ENCODE results near the gene ETFRF1.

ETFRF1 gene

GRCh38 chr12:25195056-25195971, at the start of gene ETFRF1, which contains the start of gene DNAI7:
TSS of gene ETFRF1 (plus strand) at chr12:25195237. CDS start at chr12:25203957, 8,720 bp downstream.
TSS of gene DNAI7 (minus strand) at chr12:25195160. CDS start at chr12:25195078, 82 bp downstream.
- DNase-seq, result peak; percentile 99

- DNase-seq, result no peak
Measured at GRCh38 chr12:25146686-25147085, 48.4 kb upstream of the ETFRF1 start.

GRCh38 chr12:25151476-25151875, 43.6 kb upstream of the ETFRF1 start:
- DNase-seq, result peak; percentile 39

GRCh38 chr12:25152055-25152454, 43.0 kb upstream of the ETFRF1 start:
- no peak for DNase-seq

- DNase-seq, result peak; percentile 39
Measured at GRCh38 chr12:25155022-25155576, 39.9 kb upstream of the ETFRF1 start.

- no peak for DNase-seq
Measured at GRCh38 chr12:25156061-25156460, 39.0 kb upstream of the ETFRF1 start.

- no peak for DNase-seq
Measured at GRCh38 chr12:25162866-25163265, 32.2 kb upstream of the ETFRF1 start.

- DNase-seq, result no peak
Measured at GRCh38 chr12:25182765-25183164, 12.3 kb upstream of the ETFRF1 start.

GRCh38 chr12:25184132-25184531, 10.9 kb upstream of the ETFRF1 start:
- no peak for DNase-seq

GRCh38 chr12:25186038-25186787, 8.8 kb upstream of the ETFRF1 start:
- DNase-seq, result no peak

- no peak for DNase-seq
Measured at GRCh38 chr12:25186788-25187402, 8.1 kb upstream of the ETFRF1 start.

- DNase-seq, result no peak
Measured at GRCh38 chr12:25187781-25188180, 7.3 kb upstream of the ETFRF1 start.

GRCh38 chr12:25189656-25190055, 5.4 kb upstream of the ETFRF1 start:
- no peak for DNase-seq

- no peak for DNase-seq
Measured at GRCh38 chr12:25190793-25191192, 4.2 kb upstream of the ETFRF1 start.

GRCh38 chr12:25194214-25194613, 823 bp upstream of the ETFRF1 start:
- no peak for DNase-seq

- no peak for DNase-seq
Measured at GRCh38 chr12:25194722-25195055, 348 bp upstream of the ETFRF1 start.

GRCh38 chr12:25197608-25198007, 2.6 kb downstream of the ETFRF1 start:
- DNase-seq, result no peak

- DNase-seq, result no peak
Measured at GRCh38 chr12:25200703-25201102, 5.7 kb downstream of the ETFRF1 start.

GRCh38 chr12:25202137-25202536, 7.1 kb downstream of the ETFRF1 start:
- DNase-seq, result no peak

GRCh38 chr12:25207411-25207810, 12.4 kb downstream of the ETFRF1 start:
- DNase-seq, result no peak

GRCh38 chr12:25207846-25208245, 12.8 kb downstream of the ETFRF1 start:
- DNase-seq, result no peak

GRCh38 chr12:25208554-25208953, 13.5 kb downstream of the ETFRF1 start:
- no peak for DNase-seq

GRCh38 chr12:25213338-25213737, 18.3 kb downstream of the ETFRF1 start:
- no peak for DNase-seq

Data from NCI-H82 (cell line).